ENCODE data around the gene DNAH8. TPM values are rescaled to one million over a fixed set of nuclear protein-coding genes. Genes with fewer than 3 reads are reported as not detected.

DNAH8 gene
- total RNA-seq, 6 experiments from 2014 or later = not detected

DNA sequence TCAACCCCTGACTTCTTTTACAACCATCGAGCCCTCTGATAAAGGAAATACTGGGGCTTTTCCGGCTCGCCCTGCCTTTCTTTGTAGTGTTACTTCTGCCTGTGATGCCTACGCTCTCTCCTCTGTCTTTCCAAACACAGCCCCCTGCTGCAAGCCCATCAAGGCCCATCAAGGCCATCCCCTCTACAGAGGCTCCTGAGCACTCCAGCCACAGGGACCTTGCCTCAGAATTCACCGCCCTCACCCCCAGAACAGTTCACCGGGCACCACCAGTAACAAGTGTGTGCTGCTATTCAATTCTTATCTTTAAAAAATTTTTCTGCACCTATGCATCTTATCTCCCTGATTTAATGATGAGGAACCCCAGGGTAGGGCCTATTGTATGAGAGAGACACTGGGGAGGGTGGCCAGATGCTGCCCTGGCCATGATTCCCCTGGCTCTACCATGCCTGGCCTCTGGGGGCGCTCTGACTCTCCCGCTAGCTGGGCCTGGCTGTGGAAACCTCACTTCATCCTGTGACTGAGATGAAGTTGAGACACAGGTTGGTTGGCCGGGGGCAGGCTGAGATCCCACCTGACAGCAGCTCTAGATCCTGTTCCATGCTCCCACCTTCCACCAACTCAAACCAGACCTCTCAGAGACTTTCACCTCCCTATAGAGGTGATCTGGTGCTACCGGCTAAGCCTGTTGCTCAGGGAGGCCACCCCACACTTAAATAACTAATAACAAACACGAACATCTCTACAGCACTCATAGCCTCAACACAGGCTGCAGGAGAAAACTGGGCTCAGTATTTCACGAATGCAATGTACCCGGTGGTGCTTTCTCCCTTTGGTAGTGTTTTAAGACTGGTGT lies 314.3 kb downstream of the DNAH8 start:
- Mint-ChIP-seq H3K9me3 (peaks cover 10% of the 10 kb centered on the region), H3K4me3 (no peak overlapping the region), H3K36me3 (ENCODE audit: low read depth) (peaks cover 4% of the 10 kb centered on the region; the same call in 1 of the 2 replicates), H3K4me1 (ENCODE audit: low read depth) (no peaks in the 10 kb centered on the region), H3K27ac (no peak overlapping the region), H3K27me3 (ENCODE audit: insufficient read depth) (peaks cover 3% of the 10 kb centered on the region)
- no peak for DNase-seq
- TF ChIP-seq, protein P1, sequence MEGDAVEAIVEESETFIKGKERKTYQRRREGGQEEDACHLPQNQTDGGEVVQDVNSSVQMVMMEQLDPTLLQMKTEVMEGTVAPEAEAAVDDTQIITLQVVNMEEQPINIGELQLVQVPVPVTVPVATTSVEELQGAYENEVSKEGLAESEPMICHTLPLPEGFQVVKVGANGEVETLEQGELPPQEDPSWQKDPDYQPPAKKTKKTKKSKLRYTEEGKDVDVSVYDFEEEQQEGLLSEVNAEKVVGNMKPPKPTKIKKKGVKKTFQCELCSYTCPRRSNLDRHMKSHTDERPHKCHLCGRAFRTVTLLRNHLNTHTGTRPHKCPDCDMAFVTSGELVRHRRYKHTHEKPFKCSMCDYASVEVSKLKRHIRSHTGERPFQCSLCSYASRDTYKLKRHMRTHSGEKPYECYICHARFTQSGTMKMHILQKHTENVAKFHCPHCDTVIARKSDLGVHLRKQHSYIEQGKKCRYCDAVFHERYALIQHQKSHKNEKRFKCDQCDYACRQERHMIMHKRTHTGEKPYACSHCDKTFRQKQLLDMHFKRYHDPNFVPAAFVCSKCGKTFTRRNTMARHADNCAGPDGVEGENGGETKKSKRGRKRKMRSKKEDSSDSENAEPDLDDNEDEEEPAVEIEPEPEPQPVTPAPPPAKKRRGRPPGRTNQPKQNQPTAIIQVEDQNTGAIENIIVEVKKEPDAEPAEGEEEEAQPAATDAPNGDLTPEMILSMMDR (IDR thresholded peaks at IDR 0.05) = peak; percentile 71

DNA sequence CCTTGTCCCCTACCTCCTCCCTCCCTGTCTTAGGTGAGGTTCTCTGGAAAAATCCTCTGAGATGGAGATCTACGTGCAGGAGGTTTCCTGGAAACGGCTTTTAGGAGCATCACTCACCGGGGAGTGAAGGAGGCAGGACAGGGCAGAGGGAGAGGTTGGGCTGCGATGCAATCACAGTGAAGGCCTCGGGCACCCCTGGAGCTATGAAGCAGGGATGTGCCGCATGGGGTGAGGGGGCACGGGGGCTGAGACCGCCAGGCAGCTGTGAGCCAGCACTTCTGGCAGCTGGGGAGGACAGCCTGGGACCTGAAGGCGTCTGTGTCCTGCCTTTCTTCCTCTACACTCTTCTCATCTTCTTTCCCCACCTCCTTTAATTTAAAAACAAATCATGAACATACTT lies 320.6 kb downstream of the DNAH8 start:
- Mint-ChIP-seq H3K4me3 (no peak overlapping the region), H3K9me3 (peaks cover 22% of the 10 kb centered on the region), H3K27me3 (ENCODE audit: insufficient read depth) (peaks cover 1% of the 10 kb centered on the region), H3K27ac (no peak overlapping the region), H3K4me1 (ENCODE audit: low read depth) (no peaks in the 10 kb centered on the region), H3K36me3 (ENCODE audit: low read depth) (no peaks in the 10 kb centered on the region)
- DNase-seq = no peak
- TF ChIP-seq, protein P1 (IDR thresholded peaks at IDR 0.05) = no peak

- Mint-ChIP-seq H3K27ac (no peak overlapping the region), H3K4me3 (no peak overlapping the region), H3K27me3 (ENCODE audit: insufficient read depth) (peaks cover 3% of the 10 kb centered on the region; the same call in 1 of the 2 replicates), H3K9me3 (peaks cover 22% of the 10 kb centered on the region), H3K36me3 (ENCODE audit: low read depth) (no peaks in the 10 kb centered on the region), H3K4me1 (ENCODE audit: low read depth) (no peaks in the 10 kb centered on the region)
- TF ChIP-seq, protein P1 (IDR thresholded peaks at IDR 0.05) = no peak
- DNase-seq = no peak
Observed at GRCh38 chr6:39037082-39037508, 322.0 kb downstream of the DNAH8 start.

GRCh38 chr6:39037707-39038106 lies 322.6 kb downstream of the DNAH8 start:
- Mint-ChIP-seq H3K4me3 (no peak overlapping the region), H3K27ac (no peak overlapping the region), H3K27me3 (ENCODE audit: insufficient read depth) (peaks cover 6% of the 10 kb centered on the region; the same call in 1 of the 2 replicates), H3K36me3 (ENCODE audit: low read depth) (no peaks in the 10 kb centered on the region), H3K9me3 (peaks cover 22% of the 10 kb centered on the region), H3K4me1 (ENCODE audit: low read depth) (no peaks in the 10 kb centered on the region)
- no peak for DNase-seq
- TF ChIP-seq, protein P1 (IDR thresholded peaks at IDR 0.05) = no peak

GRCh38 chr6:39040080-39040673 lies 325.1 kb downstream of the DNAH8 start:
- Mint-ChIP-seq H3K27ac (no peak overlapping the region), H3K9me3 (peaks cover 19% of the 10 kb centered on the region), H3K4me1 (ENCODE audit: low read depth) (no peaks in the 10 kb centered on the region), H3K27me3 (ENCODE audit: insufficient read depth) (peaks cover 10% of the 10 kb centered on the region; the same call in 1 of the 2 replicates), H3K4me3 (no peak overlapping the region), H3K36me3 (ENCODE audit: low read depth) (no peaks in the 10 kb centered on the region)
- DNase-seq = no peak
- TF ChIP-seq, protein P1 (IDR thresholded peaks at IDR 0.05) = no peak

Data from HFFc6 (cell line).